HG03378 (cell line): ENCODE data around the gene CFAP53.
A peak's percentile ranks its signal among the peaks of the same experiment; 100 is the strongest.
"Not testable (repeated sequence)": the region's sequence is repeated elsewhere in the genome, so short reads cannot be mapped to it uniquely, and the experiment has no call there.

Experiments
- ATAC-seq: cut with Tn5 transposase; IDR thresholded peaks from one replicate; pipeline ENCODE4 v1.9.1; 2021; ENCODE audit warnings: mild to moderate bottlenecking, moderate library complexity; ENCODE audit not compliant: unreplicated experiment

Gene CFAP53, protein sequence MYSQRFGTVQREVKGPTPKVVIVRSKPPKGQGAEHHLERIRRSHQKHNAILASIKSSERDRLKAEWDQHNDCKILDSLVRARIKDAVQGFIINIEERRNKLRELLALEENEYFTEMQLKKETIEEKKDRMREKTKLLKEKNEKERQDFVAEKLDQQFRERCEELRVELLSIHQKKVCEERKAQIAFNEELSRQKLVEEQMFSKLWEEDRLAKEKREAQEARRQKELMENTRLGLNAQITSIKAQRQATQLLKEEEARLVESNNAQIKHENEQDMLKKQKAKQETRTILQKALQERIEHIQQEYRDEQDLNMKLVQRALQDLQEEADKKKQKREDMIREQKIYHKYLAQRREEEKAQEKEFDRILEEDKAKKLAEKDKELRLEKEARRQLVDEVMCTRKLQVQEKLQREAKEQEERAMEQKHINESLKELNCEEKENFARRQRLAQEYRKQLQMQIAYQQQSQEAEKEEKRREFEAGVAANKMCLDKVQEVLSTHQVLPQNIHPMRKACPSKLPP

DNA sequence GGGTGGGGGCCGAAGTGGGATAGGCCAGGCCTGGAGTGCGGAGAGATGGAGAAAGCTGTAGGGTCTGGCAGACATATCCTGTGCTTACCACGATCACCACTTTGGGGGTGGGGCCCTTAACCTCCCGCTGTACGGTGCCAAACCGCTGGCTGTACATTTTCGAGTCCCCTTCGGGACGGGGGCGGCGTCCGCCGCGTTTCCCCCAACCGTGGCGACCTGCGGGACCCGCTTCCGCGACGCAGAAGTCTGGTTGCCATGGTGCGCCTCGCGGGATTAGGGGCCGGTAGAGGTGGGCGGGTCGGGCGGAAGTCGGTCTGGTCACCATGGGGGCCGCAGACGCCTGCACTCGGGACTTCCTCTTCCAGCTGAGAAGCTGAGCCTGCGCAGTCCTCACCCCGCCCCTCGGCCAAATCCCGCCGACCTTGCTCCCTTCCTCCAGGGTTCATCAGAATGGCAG lies at the start of gene CFAP53:
CFAP53 (minus strand) TSS at position 248 of the 457 bp plus-strand sequence; CDS start at position 157, 91 bp downstream.
- peak; percentile 52 for ATAC-seq

- ATAC-seq, result peak; percentile 67
Observed at GRCh38 chr18:50315100-50315871, 49.0 kb upstream of the CFAP53 start.

- no peak for ATAC-seq
Observed at GRCh38 chr18:50313873-50314460, 47.7 kb upstream of the CFAP53 start.

DNA sequence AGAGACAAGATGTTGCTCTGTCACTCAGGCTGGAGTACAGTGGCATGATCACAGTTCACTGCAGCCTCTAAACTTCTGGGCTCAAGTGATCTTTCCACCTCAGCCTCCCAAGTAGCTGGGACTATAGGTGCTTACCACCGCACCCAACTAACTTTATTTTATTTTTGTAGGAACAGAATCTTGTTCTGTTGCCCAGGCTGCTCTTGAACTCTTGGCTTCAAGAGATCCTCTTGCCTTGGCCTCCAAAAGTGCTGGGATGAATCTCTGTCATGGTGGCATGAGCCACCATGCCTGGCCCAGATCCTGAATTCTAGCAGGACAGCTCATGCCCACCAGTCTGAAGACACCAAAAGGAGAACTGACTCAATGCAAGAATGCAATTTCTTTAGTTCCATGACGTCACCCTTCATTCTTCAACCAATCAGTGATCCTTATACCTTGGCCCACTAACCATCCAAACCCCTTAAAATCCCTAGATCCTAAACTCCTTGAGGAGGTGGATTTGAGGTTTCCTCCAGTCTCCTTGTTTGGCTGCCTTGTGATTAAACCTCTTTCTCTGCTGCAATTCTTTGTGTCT lies 46.8 kb upstream of the CFAP53 start:
- peak; percentile 32 for ATAC-seq

DNA sequence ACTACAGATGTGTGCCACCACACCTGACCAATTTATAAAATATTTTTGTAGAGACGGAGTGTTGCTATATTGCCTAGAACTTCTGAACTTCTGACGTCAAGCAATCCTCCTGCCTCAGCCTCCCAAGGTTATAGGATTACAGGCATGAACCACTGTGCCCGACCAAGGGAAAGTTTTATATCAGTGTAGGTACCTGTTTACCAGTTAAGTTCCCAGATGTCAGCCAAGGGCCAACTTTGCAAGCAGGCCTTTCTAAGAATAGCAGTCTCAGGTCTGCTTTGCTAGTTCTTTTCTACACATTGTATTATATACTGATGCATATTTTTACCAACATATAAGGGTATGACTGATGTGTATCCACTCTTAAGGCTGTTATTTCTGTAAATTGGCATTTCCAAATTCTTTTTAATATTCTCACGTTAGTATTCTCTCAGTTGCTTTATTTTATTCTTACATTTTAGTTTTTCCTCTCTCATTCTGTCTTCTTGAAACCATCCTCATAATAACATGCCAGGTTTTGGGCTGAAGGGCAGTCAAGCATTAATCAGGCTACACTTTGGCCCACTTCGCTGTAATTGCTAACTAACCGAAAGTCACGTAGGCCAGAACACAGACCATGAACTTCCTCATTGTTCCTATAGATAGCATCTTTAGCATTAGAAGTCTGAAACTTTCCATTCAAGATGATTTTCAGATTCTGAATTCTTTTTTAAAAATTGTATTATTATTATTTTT lies 46.2 kb upstream of the CFAP53 start:
- peak; percentile 70 for ATAC-seq

DNA sequence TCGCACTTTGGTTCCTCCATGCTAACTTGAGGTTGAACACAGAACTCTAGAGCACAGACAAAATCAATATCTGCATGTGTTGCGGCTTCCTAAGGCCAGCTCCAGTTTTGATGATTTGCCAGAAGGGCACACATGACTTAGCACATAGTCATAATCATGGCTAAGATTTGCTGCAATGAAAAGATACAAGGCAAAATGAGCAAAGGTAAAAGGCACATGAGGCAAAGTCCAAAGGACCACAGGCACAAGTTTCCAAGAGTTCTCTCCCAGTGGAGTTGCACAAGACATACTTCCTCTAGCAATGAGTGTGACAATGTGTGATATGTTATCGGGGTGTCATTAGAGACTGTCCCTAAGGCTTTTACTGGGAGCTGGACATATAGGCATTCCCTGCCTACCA lies 45.4 kb upstream of the CFAP53 start:
- no peak for ATAC-seq

GRCh38 chr18:50310080-50310479 lies 43.8 kb upstream of the CFAP53 start:
- ATAC-seq, result no peak

- not testable (repeated sequence) for ATAC-seq
Observed at GRCh38 chr18:50308851-50309250, 42.6 kb upstream of the CFAP53 start.

GRCh38 chr18:50307738-50308470 lies 41.6 kb upstream of the CFAP53 start:
- ATAC-seq, result peak; percentile 85

- ATAC-seq, result no peak
Observed at GRCh38 chr18:50307400-50307737, 41.1 kb upstream of the CFAP53 start.

- no peak for ATAC-seq
Observed at GRCh38 chr18:50306944-50307343, 40.6 kb upstream of the CFAP53 start.

DNA sequence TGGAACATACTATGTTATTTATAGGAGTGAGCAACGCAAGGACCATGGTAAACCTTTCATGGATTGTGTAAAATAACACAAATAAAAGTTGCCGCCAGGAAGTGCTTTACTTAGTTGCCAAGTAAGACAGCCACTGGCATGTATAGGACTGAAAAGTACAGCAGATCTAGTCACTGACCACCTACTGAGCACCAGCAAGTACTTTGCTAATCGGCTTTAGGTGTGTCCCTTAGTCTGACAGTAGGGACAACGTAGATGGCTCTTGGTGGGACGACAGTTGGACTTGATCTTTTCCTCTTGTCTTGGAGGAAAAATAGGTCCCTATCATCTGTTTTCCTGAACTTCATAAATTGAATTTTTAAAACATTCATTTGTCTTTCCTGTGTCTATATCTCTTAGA lies 34.8 kb upstream of the CFAP53 start:
- ATAC-seq, result no peak

GRCh38 chr18:50299626-50300388 lies 33.5 kb upstream of the CFAP53 start:
- ATAC-seq, result no peak

DNA sequence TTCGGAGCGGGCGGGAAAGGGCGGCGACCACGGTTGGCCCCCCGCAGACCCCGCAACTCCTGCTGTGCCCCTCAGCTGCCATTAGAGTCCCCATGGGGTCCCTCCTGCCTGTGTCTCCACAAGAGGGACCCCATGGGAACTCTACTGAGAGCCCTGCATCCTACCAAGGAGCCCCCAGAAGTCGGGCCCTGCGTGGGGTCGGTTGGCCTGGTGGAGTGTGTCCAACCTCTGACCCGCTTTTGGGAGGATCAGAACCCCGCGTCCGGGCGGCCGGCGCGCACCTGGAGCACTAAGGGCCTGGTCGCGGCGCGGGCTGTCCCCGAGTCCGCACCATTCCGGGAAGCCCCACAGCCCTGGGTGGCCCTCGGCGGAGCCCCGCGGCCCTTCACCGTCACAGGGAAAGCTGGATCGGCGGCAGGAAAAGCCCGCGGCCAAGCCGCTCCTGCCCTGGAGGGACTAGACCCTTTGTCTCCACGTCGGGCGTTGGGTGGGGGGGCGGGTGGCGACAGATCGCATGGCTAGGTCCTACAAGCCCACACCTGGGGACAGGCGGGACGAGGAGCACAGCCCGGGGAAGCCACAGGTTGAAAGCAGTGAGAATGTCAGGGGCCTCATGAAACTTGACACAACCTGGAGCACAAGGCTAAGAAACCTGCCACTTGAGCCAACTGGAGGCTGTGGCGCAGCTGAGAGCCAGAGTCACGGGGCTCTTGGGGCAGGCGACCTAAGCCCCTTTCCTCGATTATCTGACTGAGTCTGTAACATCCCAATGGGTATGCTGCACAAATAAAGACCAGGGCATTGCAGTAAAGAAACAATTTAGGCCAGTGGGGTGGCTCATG lies 32.4 kb upstream of the CFAP53 start:
- no peak for ATAC-seq

DNA sequence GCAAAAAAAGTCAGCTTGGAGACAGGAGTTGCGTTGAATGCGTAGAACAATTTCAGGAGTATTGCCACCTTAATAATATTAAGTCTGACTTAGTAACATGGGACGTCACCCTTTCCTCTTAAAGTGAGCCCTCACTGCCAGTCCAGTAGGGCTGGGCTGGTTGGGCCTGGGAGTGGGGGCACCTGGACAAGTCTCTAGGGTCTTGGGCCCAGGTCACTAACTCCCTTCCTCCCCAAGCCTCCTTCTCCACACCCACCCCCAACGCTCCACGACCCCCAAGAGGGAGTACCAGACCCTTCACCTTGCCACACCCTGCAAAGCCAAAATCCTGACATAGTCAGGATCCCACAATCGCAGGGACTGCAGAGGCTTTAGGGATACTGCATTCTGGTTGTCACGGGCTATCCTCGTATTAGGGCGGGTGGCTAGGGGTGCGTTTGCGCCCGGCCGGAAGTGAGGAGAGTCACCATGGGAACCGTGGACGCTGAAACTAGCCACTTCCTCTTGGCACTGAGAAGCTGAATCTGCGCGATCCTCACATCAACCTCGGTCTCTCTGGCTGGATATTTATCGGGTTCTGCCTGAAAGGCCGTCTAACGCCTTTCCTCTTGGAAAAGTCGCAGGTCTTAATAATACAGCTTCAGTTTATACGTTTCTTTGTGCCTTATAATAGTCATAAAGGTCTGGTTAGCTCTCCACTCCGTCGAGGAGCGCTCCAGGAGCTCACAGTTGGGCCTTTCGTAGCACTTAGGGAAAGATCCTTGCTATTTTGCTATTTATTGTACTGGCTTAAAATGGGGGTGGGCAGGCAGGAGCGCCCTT lies 31.5 kb upstream of the CFAP53 start:
- peak; percentile 99 for ATAC-seq

GRCh38 chr18:50293039-50293438 lies 26.7 kb upstream of the CFAP53 start:
- no peak for ATAC-seq

- no peak for ATAC-seq
Observed at GRCh38 chr18:50289108-50289443, 22.8 kb upstream of the CFAP53 start.
